ENCODE data around the gene SPATA21. TPM values are rescaled to one million over a fixed set of nuclear protein-coding genes. Genes with fewer than 3 reads are reported as not detected.
A peak's percentile ranks its signal among the peaks of the same experiment; 100 is the strongest.

SPATA21 gene
- total RNA-seq, 1 donor from 2014 or later = 0.49 TPM

DNA sequence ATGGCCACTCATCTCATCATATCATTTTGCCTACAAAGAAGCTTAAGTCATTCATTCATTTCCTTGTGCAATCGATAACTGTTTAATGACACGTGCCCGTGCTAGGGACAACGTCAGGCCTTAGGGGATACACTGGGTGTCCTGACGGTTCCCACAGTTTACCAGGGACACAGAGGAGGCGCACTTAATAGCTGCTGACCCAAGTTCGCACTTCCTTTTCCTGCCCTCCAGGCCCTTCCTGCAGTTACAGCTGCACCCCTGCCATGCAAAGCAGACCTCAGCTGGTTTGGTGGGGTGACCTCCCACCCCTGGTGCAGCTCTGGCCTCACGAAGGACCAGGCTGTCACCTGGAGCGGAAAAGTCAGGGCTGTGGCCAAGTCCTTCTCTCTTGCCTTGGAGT is 4.2 kb downstream of the SPATA21 start:
- DNase-seq (ENCODE audit: low spot score) (no peak), ATAC-seq (no peak)
- intact Hi-C loops (cut with DNase I) = no loop called here

DNA sequence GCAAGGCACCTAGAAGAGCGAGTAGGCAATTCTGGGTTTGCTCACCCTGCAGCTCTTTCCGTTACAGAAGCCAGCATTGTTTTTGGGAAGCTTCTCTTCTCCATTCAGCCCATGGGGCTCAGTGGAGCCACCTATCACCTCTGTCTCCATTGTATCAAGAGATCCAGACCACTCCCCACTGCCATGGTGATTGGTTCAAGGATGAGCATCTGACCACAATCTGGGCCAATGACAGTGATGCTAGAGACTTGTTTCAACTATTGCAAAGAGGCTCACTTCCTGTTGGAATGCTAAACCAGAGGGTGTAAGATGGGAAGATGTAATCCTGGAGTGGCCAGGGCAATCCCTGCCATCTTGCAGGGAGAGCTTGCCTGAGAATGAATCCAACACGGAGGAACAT is 6.6 kb downstream of the SPATA21 start:
- no peak for DNase-seq (ENCODE audit: low spot score)
- intact Hi-C loops (cut with DNase I) = no loop called here
- ATAC-seq = no peak

DNA sequence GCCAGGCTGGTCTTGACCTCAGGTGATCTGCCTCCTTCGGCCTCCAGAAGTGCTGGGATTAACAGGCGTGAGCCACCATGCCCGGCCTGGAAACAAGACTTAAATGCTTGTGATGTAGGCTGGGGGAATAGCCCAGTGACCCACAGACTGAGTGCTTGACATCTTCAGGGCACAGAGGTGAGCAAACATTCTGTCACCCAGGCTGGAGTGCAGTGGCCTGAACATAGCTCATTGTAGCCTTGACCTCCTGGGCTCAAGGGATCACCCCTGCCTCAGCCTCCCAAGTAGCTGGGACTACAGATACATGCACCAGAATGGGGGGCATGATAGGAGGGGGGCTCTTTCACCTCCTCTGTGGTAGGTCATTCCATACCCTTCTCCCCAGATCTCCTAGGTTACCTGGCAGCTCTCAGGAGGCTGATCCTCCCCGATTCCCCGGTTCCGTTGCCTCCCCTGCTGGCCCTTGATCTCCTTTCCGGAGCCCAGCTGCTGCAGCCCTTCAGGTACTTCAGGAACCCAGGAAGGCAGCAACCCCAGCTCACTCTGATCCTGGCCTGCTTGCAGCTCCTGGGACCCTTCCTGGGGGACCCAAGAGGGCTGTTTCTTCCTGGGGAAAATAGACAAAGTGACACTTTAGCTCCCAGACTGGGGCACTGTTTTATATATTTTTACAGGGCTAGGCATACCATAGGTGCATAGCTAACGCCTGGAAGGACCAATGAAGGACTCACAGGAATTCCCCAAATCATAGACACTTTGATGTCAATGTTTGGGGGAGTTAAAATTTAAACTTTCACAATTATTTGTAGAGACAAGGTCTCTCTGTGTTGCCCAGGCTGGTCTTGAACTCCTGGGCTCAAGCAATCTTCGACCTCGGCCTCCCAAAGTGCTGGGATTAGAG is 11.8 kb downstream of the SPATA21 start:
- DNase-seq (ENCODE audit: low spot score) (no peak), ATAC-seq (no peak)
- intact Hi-C loops (cut with DNase I) = no loop called here

DNA sequence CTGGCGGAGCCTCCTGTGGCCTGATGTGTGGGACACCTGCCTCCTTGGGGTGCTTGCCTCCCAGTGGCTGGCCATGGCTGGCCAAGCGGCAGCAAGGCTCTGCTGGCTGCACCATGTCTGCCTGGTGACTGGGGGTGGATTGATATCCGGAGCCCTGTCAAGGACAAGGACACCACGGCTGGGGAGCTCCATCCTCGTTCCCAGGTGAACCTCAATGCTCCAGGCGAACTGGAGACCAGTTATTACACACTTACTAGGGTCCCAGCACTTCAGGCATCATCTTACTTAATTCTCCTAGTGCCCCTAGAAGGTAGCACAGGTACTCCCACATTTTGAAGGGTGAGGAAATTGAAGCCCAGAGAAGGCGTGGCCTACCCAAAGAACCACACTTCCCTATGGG is 15.2 kb downstream of the SPATA21 start:
- intact Hi-C loops (cut with DNase I) = no loop called here
- DNase-seq (ENCODE audit: low spot score) = no peak
- ATAC-seq = no peak

DNA sequence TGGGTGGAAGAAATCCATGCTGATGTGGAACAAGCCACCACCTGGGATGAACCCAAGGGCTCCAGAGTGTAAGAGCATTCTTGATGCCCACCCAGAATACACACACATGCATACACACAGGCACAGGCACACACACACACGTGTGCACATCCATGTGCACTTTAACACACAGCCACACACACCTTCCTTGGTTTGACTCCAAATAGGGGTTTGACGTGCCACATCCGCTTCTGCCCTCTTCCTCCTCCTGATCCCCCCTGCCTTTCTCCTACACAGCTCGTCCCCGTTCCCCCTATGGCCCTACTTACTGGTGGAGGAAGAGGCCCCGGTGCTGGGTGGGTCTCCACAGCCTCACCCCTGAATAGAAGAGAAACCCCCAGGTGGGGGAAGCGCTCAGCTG is 16.0 kb downstream of the SPATA21 start:
- intact Hi-C loops (cut with DNase I) = no loop called here
- DNase-seq (ENCODE audit: low spot score) = no peak
- no peak for ATAC-seq

DNA sequence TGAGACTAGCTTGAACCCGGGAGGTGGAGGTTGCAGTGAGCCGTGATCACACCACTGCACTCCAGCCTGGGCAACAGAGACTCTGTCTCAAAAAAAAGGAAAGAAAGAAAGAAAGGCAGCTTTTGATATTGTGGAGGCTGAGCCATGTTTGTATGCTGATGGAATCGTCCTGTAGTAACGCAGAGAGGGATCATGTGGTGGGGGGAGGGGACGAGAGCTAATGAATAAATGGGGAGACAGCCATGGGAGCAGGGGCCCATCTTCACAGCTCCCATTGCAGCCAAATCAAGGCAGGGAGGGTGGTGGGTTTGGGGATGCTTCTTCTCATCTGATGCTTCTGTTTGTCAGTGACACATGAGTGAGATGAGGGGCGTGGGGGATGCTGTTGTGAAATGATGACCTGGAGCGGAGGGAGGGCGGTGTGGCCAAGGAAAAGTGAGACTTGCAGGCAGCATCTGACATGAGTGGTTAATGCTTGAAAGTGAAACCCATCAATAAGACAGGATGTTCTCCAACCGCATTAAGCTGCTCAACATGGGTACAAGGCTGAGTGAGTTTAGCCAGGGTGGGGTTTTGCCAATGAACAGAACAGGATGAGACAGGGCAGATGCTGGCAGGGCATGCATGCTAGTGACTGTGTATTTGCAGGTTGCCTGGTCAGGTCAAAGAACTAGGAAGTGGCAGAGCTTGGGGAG is 16.7 kb downstream of the SPATA21 start:
- ATAC-seq (no peak), DNase-seq (ENCODE audit: low spot score) (no peak)
- intact Hi-C loops (cut with DNase I) = no loop called here

DNA sequence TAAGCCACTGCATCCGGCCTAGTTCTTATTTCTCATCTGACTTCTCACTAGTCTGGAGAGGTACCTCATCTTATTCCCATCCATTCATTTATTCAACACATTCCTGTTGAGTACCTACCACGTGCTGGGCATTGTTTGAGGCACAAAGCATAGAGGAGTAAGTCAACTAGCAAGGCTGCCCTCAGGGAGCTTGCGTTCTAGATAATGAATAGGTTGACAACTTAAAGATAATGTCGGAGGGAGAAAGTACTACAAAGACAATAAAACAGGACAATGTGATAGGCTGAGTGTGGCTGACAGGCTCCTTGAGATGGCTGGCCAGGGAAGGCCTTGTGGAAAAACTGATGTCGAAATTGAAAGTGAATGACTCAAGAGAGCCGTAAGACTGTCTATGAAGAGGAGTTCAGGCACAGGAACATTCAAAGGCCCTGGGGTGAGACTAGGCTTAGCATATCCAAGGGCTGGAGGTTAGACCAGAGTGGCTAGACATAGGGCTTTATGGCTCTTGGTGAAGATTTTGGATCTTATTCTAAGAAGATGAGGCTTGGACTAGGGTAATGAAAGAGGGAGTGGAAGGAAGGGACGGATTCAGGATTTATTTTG is 18.3 kb downstream of the SPATA21 start:
- intact Hi-C loops (cut with DNase I) = no loop called here
- DNase-seq (ENCODE audit: low spot score) (no peak), ATAC-seq (no peak)

DNA sequence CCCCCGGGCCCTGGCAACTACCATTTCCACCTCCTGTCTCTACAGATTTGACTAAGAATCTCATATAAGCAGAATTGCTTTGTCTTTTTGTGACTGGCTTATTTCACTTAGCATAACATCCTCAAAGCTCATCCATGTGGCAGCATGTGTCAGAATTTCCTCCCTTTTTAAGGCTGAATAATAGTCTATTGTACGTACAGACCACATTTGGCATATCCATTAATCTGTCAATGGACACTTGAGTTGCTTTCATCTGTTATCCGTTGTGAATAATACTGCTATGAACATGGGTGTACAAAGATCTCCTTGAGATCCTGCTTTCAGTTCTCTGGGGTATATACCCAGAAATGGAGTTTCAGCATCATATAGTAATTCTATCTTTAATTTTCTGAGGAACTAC is 24.0 kb downstream of the SPATA21 start:
- intact Hi-C loops (cut with DNase I) = no loop called here
- no peak for ATAC-seq
- DNase-seq (ENCODE audit: low spot score) = no peak

DNA sequence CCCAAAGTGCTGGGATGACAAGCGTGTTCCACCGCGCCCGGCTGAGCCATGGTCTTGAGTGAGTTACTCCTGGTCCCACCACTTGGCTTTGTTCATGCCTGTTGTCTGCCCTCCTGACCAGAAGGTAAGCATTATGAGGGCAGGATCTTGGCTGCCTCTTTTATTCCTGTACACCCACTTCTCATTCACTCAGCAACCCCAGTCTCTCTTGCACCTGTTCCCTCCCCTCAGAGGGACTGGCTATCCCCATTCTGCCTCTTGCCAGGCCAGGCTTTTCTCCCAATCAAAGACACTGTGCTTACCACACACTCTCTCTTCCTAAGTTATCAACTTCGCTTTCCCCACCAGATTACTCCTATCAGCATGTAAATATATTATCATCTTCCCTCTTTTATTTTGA is 26.4 kb downstream of the SPATA21 start:
- DNase-seq (ENCODE audit: low spot score) = no peak
- intact Hi-C loops (cut with DNase I) = no loop called here
- ATAC-seq = no peak

DNA sequence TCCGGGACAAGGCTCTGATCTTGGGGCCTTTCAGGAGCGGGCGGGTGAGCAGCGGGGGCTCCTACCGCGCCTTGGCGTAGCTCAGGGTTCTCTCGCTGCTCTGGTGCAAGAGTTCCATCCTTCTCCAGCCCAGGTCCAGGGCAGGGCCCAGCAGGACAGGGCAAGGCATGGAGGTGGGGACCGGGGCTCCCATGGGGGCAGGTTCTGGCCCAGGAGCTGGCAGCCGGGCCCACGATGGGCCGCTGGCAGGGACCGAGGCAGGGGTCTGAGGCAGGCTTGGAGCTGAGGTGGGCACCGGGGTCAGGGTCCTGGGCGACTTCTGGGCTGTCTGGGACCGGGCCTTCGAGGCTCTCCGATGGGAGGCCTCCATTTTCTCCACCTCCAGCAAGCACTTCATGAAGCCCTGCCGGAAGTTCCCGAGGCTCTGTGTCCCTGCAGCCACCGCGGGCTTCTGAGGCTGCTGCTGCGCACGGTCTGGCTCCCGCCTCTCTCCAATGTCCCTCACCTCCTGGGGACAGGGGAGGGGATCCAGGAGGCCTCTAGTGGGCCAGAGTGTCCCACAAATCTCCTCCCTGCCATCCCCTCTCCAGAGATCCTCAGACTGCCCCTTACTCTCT is 27.6 kb downstream of the SPATA21 start:
- intact Hi-C loops (cut with DNase I) = no loop called here
- ATAC-seq (no peak), DNase-seq (ENCODE audit: low spot score) (no peak)

DNA sequence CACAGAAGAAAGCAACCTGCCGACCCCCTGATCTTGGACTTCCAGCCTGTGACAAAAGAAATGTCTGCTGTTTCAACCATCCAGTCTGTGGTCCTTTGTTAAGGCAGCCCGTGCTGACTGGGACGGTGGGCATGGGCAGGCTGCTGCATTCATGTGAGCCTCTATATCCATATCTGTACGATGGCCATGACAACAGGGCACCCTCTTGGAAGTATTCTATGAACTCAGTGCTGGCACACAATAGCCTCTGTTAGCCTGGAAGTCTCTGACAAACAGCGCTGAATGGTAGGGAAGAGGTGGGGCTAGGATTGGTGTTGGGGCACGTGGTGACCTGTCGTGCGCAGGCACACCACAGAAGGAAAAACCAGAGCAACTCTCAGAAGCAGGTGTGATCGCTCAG is 30.4 kb downstream of the SPATA21 start:
- no peak for ATAC-seq
- intact Hi-C loops (cut with DNase I) = no loop called here
- no peak for DNase-seq (ENCODE audit: low spot score)

DNA sequence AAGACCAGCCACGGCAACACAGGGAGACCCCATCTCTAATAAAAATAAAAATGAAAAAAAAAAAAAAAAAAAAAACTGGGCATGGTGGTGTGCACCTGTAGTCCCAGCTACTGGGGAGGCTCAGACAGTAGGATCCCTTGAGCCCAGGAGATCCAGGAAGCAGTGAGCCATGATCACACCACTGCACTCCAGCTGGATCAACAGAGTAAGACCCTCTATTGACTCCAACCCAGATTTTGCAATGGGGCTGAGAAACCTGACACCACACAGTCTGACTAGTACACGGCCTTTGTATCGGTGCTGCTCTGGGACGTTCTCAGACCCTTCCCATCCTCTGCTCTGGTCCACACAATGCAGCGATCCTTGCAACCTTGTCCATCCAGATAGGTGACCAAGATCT is 31.8 kb downstream of the SPATA21 start:
- intact Hi-C loops (cut with DNase I) = no loop called here
- ATAC-seq (no peak), DNase-seq (ENCODE audit: low spot score) (no peak)

DNA sequence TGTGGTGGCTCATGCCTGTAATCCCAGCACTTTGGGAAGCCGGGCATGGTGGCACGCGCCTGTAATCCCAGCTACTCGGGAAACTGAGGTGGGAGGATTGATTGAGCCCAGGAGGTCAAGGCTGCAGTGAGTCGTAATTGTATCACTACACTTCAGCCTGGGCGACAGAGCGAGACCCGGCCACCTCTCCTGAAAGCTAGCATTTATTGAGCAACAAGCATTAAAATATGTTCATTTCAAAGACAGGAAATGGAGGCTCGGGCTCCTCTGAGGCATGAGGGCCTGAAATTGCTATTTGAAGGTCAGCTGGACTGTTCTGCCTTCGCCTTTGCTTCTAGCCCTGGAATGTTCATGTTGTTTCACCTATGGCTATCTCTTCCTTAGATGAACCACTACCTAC is 34.5 kb downstream of the SPATA21 start:
- no peak for ATAC-seq
- intact Hi-C loops (cut with DNase I) = no loop called here
- no peak for DNase-seq (ENCODE audit: low spot score)

DNA sequence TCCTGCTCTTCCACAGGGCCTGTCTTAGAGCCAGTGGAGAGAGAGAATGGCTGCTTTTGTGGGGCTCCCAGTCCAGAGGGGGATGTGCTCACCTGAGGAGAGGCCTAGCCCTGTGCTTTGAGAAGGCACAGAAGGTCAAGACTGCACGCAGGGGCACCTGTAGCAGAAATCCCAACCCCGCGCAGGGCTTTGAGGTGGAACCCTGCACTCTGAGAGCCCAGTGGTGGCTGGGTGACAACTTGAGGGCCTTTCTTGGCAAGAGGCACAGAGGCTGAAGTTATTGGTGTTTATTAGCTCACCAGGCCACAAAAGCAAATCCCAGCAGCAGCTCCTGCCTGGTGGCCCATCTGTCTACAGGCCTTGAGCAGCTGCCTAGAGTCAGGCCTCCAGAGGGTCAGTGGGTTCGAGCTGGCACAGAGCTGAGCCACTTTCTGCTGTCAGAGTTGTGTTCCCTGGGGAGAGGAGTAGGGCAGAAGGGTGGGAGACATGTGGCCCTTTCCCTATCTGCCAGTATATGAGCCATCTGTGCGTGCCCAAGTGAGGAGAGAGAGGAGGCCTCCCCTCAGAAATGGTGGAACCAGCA is 38.8 kb downstream of the SPATA21 start:
- peak; percentile 7 for ATAC-seq
- intact Hi-C loops (cut with DNase I) = no loop called here
- DNase-seq (ENCODE audit: low spot score) = no peak

DNA sequence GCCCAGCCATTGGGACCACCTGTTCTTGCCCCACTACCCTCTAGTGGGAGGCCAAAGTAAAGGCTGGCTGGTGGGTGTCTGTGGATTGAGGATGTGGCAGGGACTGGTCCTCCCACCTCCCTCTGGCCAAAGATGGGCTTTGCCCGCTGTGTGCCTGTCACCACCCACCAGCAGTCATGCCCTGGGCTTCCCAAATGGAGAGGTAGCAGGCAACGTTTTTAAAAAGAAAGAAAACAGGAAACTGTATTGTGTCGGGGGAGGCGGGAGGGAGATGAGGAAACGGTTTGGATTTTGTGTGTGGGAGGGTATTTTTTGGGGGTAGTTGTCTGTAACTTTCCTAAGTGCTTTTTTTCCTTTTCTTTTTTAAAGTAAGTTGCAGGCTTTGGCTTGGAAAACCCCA is 40.1 kb downstream of the SPATA21 start:
- ATAC-seq (no peak), DNase-seq (ENCODE audit: low spot score) (no peak)
- intact Hi-C loops (cut with DNase I) = no loop called here

DNA sequence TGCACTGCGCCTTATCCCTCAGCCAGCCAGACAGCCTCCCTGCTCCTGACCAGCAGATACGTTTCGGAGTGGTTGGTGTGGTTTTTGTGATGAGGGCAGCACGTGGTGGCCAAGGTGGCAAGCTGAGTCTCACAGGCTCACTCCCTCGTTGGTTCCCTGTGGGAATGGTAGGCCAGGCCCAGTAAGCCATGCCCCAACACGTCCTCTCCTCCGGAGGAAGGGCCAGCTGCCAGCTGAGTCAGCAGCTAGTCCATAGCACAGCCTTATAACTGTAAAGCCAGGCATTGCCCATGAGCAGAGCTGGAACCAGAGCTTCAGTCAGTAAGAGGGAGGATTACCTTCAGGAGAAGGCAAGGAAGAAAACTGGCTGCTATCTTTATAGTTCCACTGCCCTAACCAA is 40.6 kb downstream of the SPATA21 start:
- DNase-seq (ENCODE audit: low spot score) (peak; percentile 64), ATAC-seq (peak; percentile 27)
- intact Hi-C loops (cut with DNase I) = no loop called here

DNA sequence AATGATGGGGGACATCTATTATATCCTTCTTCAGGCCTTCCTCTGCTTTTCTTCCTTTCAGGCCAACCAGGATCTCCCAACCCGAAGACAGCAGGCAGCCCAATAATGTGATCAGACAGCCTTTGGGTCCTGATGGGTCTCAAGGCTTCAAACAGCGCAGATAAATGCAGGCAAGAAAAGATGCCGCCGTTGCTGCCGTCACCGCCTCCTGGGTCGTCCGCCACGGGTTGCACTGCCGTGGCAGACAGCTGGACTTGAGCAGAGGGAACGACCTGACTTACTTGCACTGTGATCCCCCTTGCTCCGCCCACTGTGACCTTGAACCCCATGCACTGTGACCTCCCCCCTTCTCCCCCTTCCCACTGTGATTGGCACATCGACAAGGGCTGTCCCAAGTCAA is 42.2 kb downstream of the SPATA21 start:
- no peak for DNase-seq (ENCODE audit: low spot score)
- intact Hi-C loops (cut with DNase I) = no loop called here
- no peak for ATAC-seq

DNA sequence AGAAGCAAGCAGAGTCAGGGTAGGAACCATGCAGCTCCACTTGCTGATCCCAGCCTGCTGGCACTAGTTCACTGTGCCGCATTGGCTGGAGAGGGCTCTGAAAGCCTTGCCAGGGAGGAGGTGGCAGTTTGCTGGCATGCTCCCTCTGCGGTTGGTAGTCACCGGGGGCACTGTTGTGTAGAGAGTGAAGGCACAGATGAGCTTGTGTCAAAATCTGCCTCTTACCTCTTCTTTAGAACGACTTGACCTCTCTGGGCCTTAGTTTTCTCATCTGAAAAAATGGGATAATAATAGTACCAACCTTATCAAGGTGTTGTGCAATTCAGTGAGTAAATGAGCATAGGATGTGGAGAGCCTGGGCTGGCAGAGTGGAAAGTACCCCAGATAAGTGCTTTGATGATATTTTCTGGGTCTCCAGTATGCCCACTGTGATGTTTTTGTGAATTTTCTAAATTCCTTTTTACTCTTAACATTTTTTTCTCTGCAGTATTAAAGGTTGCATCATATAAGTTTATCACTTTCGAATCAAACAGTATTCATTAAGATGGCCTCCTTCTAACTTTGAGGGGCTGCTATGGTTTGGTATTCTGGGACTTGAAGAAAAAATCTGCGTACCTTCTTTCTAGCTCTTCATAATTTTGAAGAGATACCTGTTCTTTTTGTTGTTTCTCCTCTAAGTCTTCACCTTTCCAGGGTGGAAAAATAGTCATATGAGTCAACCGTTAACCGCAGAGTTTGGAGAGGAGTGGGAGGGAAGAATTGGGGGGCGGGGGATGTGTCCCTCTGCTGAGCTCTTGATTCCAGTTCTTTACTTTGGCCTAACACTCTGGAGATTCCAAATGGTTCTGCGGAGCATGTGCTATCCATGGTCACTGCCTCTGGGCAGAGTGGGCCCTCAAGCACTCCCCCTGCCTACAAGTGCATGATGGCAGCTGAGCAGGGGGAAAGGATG is 43.4 kb downstream of the SPATA21 start:
- ATAC-seq (no peak), DNase-seq (ENCODE audit: low spot score) (no peak)
- intact Hi-C loops (cut with DNase I) = no loop called here
